ENCODE measurements around the gene MORN3.

The MORN3 gene

DNA sequence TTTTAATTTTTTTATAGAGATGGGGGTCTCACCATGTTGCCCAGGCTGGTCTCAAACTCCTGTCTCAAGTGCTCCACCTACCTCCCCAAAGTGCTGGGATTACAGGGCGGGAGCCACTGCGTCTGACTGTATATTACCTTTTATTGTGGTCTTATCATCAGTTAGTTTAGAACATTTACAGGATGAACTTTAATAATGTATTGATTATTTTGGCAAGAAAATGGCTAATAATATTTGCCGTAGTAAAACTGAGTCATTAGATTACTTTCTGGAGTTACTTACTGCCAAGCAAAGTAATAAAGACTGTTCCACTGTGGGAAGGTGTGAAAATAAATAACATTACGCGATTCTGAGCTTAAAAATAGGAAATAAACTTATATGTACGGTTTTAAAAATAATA, 66.7 kb downstream of the MORN3 start:
- DNase-seq (ENCODE audit: low read depth): no peak

GRCh38 chr12:121600702-121601336, 68.6 kb downstream of the MORN3 start:
- no peak for DNase-seq (ENCODE audit: low read depth)
